IPS DF 6.9 (cell line): ENCODE data around the gene TNFSF9.

Experiments used
- DNase-seq: peaks from one replicate; pipeline ENCODE4 v3.0.0-alpha.2; 2013; ENCODE audit warnings: low read depth, low spot score
- H3K27ac ChIP-seq: one replicate; pipeline ENCODE4 v1.5.1; 2013; ENCODE audit warnings: low read length, control low read depth
- H3K27me3 ChIP-seq: 2 replicates; pipeline ENCODE4 v1.6.1; 2013; ENCODE audit warnings: mild to moderate bottlenecking, low read length; ENCODE audit not compliant: control insufficient read depth, insufficient read depth
- H3K36me3 ChIP-seq: 2 replicates; pipeline ENCODE4 v1.6.1; 2013; ENCODE audit warnings: low read length; ENCODE audit not compliant: control insufficient read depth, insufficient read depth
- H3K4me1 ChIP-seq: 2 replicates; pipeline ENCODE4 v1.6.1; 2013; ENCODE audit warnings: low read length; ENCODE audit not compliant: control insufficient read depth, insufficient read depth
- H3K4me3 ChIP-seq: 2 replicates; pipeline ENCODE4 v1.5.1; 2013; ENCODE audit warnings: mild to moderate bottlenecking, low read length
- H3K9me3 ChIP-seq: 2 replicates; pipeline ENCODE4 v1.6.1; 2013; ENCODE audit warnings: low read length, inconsistent platforms; ENCODE audit not compliant: control insufficient read depth, insufficient read depth
- WGBS: extraction: QIAGEN DNeasy Blood & Tissue Kit; methylation state at CpG from one replicate; pipeline ENCODE4 v1.1.7; 2013; ENCODE audit warnings: mixed read lengths, missing lambda C conversion rate; ENCODE audit not compliant: insufficient read length, insufficient coverage; 5-methylcytosine and 5-hydroxymethylcytosine counted together

TNFSF9 gene

GRCh38 chr19:6522712-6523111 lies 8.1 kb upstream of the TNFSF9 start:
- no peak overlapping the region for H3K27ac ChIP-seq
- H3K36me3 ChIP-seq = no peaks in the 10 kb centered on the region
- no peaks in the 10 kb centered on the region for H3K27me3 ChIP-seq
- DNase-seq = no peak
- no CpG with 5 or more reads among the region's 6 CpGs for WGBS
- no peaks in the 10 kb centered on the region for H3K9me3 ChIP-seq
- no peaks in the 10 kb centered on the region for H3K4me1 ChIP-seq
- no peak overlapping the region for H3K4me3 ChIP-seq

- Histone ChIP-seq H3K4me1 (no peaks in the 10 kb centered on the region), H3K4me3 (no peak overlapping the region), H3K9me3 (no peaks in the 10 kb centered on the region), H3K36me3 (no peaks in the 10 kb centered on the region), H3K27ac (no peak overlapping the region), H3K27me3 (no peaks in the 10 kb centered on the region)
- DNase-seq = no peak
- no CpG with 5 or more reads among the region's 2 CpGs for WGBS
These were observed 6.5 kb upstream of the TNFSF9 start for GRCh38 chr19:6524311-6524710.

GRCh38 chr19:6527893-6528543 lies 2.8 kb upstream of the TNFSF9 start:
- WGBS = no CpG with 5 or more reads among the region's 17 CpGs
- Histone ChIP-seq H3K36me3 (no peaks in the 10 kb centered on the region), H3K4me1 (peaks cover 4% of the 10 kb centered on the region; the same call in 1 of the 2 replicates), H3K4me3 (no peak overlapping the region), H3K27ac (no peak overlapping the region), H3K9me3 (no peaks in the 10 kb centered on the region), H3K27me3 (peaks cover 14% of the 10 kb centered on the region; the same call in 1 of the 2 replicates)
- no peak for DNase-seq

GRCh38 chr19:6528544-6529121 lies 2.2 kb upstream of the TNFSF9 start:
- Histone ChIP-seq H3K4me3 (no peak overlapping the region), H3K36me3 (no peaks in the 10 kb centered on the region), H3K27me3 (peaks cover 14% of the 10 kb centered on the region; the same call in 1 of the 2 replicates), H3K4me1 (peaks cover 4% of the 10 kb centered on the region; the same call in 1 of the 2 replicates), H3K27ac (no peak overlapping the region), H3K9me3 (no peaks in the 10 kb centered on the region)
- WGBS = no CpG with 5 or more reads among the region's 9 CpGs
- DNase-seq = no peak

- Histone ChIP-seq H3K4me3 (no peak overlapping the region), H3K27ac (no peak overlapping the region)
These were observed 1.5 kb upstream of the TNFSF9 start for GRCh38 chr19:6529351-6529750.

DNA sequence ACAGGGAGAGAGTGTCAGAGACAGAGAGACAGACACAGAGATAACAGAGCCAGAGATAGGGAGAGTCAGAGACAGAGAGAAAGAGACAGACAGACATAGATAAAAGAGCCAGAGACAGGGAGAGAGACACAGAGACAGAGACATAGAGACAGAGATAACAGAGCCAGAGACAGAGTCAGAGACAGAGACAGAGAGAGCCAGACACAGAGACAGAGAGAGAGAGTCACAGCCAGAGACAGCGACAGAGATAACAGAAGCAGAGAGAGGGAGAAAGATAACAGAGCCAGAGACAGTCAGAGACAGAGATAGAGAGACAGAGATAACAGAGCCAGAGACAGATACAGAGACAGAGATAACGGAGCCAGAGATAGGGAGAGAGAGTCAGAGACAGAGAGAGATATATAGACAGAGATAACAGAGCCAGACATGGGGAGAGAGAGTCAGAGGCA lies 865 bp upstream of the TNFSF9 start:
- Histone ChIP-seq H3K4me3 (no peak overlapping the region), H3K9me3 (no peaks in the 10 kb centered on the region), H3K27me3 (peaks cover 14% of the 10 kb centered on the region; the same call in 1 of the 2 replicates), H3K4me1 (peaks cover 4% of the 10 kb centered on the region), H3K36me3 (peaks cover 4% of the 10 kb centered on the region; the same call in 1 of the 2 replicates), H3K27ac (no peak overlapping the region)
- no CpG with 5 or more reads among the region's 2 CpGs for WGBS
- no peak for DNase-seq

More at GRCh38 chr19:6529351-6529750, 1.5 kb upstream of the TNFSF9 start:
- Histone ChIP-seq H3K9me3 (no peaks in the 10 kb centered on the region), H3K4me1 (peaks cover 4% of the 10 kb centered on the region; the same call in 1 of the 2 replicates), H3K36me3 (no peaks in the 10 kb centered on the region), H3K27me3 (peaks cover 14% of the 10 kb centered on the region; the same call in 1 of the 2 replicates)
- no CpG with 5 or more reads among the region's 2 CpGs for WGBS
- DNase-seq = no peak

DNA sequence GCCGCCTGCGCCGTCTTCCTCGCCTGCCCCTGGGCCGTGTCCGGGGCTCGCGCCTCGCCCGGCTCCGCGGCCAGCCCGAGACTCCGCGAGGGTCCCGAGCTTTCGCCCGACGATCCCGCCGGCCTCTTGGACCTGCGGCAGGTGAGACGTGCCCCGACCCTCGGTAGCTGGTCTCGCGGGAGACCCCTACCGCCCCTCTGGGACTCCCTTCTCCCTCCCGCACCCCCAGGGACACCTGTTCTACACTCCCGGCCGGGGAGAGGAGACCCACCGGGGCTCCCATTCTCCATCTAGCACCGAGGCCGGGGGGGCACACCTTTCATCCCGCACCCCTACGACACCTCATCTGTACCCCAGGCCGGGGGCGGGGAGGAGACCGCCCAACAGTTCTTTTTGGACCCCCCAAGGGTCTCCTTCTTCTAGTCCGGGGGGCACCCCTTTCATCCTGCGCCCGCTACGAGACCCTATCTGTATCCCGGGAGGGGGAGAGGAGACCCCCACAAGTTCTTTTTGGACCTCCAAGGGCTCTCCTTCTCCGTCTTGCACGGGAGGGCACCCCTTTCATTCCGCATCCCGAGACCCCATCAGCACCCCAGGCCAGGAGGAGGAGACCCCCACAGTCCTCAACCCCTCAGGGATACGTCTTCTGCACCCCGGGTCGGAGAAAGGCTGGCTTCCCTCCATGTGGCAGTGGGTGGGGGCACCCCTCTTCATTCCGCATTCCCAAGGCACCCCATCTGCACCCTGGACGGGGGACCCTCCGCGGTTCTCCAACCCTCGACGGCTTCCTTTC lies 533 bp downstream of the TNFSF9 start:
- Histone ChIP-seq H3K27ac (no peak overlapping the region), H3K4me3 (peak overlapping the region; percentile 56; the same call in 1 of the 2 replicates), H3K27me3 (peaks cover 14% of the 10 kb centered on the region; the same call in 1 of the 2 replicates), H3K36me3 (peaks cover 4% of the 10 kb centered on the region; the same call in 1 of the 2 replicates), H3K4me1 (peaks cover 4% of the 10 kb centered on the region), H3K9me3 (no peaks in the 10 kb centered on the region)
- no peak for DNase-seq
- no CpG with 5 or more reads among the region's 57 CpGs for WGBS

DNA sequence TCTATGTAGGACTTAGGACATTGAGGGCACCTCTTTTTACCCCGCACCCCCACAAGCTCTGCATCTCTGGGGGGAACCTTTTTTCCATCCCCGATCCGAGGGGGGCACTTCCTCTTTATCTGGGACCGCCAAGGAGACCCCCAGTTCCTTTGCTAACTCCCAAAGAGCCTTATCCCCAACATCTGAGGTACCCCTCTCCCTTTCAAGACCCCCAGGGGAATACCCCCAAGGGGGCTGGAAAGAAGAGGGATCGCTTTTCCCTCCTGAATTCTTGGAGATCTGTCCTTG lies 1.1 kb downstream of the TNFSF9 start:
- Histone ChIP-seq H3K9me3 (no peaks in the 10 kb centered on the region; the same call in 1 of the 2 replicates), H3K27me3 (peaks cover 14% of the 10 kb centered on the region; the same call in 1 of the 2 replicates), H3K36me3 (peaks cover 4% of the 10 kb centered on the region; the same call in 1 of the 2 replicates), H3K4me1 (peaks cover 4% of the 10 kb centered on the region), H3K4me3 (no peak overlapping the region), H3K27ac (no peak overlapping the region)
- no CpG with 5 or more reads among the region's 5 CpGs for WGBS
- no peak for DNase-seq

- no peak overlapping the region for H3K27ac ChIP-seq
- peak overlapping the region; percentile 2; the same call in 1 of the 2 replicates for H3K4me3 ChIP-seq
- peaks cover 4% of the 10 kb centered on the region; the same call in 1 of the 2 replicates for H3K36me3 ChIP-seq
- no peaks in the 10 kb centered on the region; the same call in 1 of the 2 replicates for H3K9me3 ChIP-seq
- 100% methylated on average over 14 of the region's 31 CpGs for WGBS
- peaks cover 4% of the 10 kb centered on the region for H3K4me1 ChIP-seq
- DNase-seq = no peak
- peaks cover 14% of the 10 kb centered on the region; the same call in 1 of the 2 replicates for H3K27me3 ChIP-seq
These were observed 1.6 kb downstream of the TNFSF9 start for GRCh38 chr19:6532244-6532999.

- no CpG with 5 or more reads among the region's 3 CpGs for WGBS
- peaks cover 4% of the 10 kb centered on the region; the same call in 1 of the 2 replicates for H3K36me3 ChIP-seq
- H3K27ac ChIP-seq = no peak overlapping the region
- peaks cover 4% of the 10 kb centered on the region for H3K4me1 ChIP-seq
- peaks cover 14% of the 10 kb centered on the region; the same call in 1 of the 2 replicates for H3K27me3 ChIP-seq
- H3K9me3 ChIP-seq = no peaks in the 10 kb centered on the region; the same call in 1 of the 2 replicates
- H3K4me3 ChIP-seq = peak overlapping the region; percentile 2; the same call in 1 of the 2 replicates
- no peak for DNase-seq
These were observed 2.1 kb downstream of the TNFSF9 start for GRCh38 chr19:6533000-6533328.
